HEK293 (cell line): ENCODE measurements around the gene DHX32.

Source experiments
- CTCF ChIA-PET: fragments of 350-600 bp; formaldehyde crosslinking; extraction: SDS; loops from one replicate; lab custom pipeline; 2021; ENCODE audit warnings: antibody characterized with exemption; lab: Yijun Ruan, JAX
- POLR2A ChIA-PET: fragments of 300-600 bp; formaldehyde crosslinking; extraction: SDS; loops from one replicate; lab custom pipeline; 2020; ENCODE audit warnings: antibody characterized with exemption, inconsistent platforms; lab: Yijun Ruan, JAX
- H3K27ac ChIP-seq: fragments of 200-500 bp; sonication (Bioruptor generic); 2 replicates; pipeline ENCODE4 v1.5.1; 2014; ENCODE audit warnings: low read depth, low read length, control low read depth, inconsistent platforms; ENCODE audit errors: extremely low read depth
- H3K36me3 ChIP-seq, 2 experiments: fragments of 200-500 bp in 1 of 2; sonication (Bioruptor generic) in 1 of 2; 1 replicate in 1 of 2; 2 replicates in 1 of 2; pipeline ENCODE4 v1.5.1; 2014 to 2017; ENCODE audit warnings: inconsistent platforms in 2 of 2, low read length in 2 of 2; ENCODE audit not compliant: control insufficient read depth in 2 of 2, insufficient read depth in 1 of 2
- H3K4me1 ChIP-seq: fragments of 200-500 bp; sonication (Bioruptor generic); 2 replicates; pipeline ENCODE4 v1.5.1; 2014; ENCODE audit warnings: mild to moderate bottlenecking, low read length, inconsistent platforms; ENCODE audit not compliant: control insufficient read depth, insufficient read depth
- H3K4me3 ChIP-seq: 2 replicates; pipeline ENCODE4 v1.5.1; 2011; ENCODE audit warnings: low read depth, mild to moderate bottlenecking, control low read depth, low read length, moderate library complexity
- H3K9me3 ChIP-seq: fragments of 200-500 bp; sonication (Bioruptor generic); 2 replicates; pipeline ENCODE4 v1.5.1; 2014; ENCODE audit warnings: low read depth, low read length, inconsistent platforms; ENCODE audit not compliant: control insufficient read depth, insufficient read depth
- GLI4 ChIP-seq: fragments of 450-650 bp; formaldehyde crosslinking; IDR thresholded peaks from 2 replicates; pipeline ENCODE4 v1.5.1; 2016; ENCODE audit warnings: missing biosample characterization, missing genetic modification characterization
- GLIS2 ChIP-seq: fragments of 450-650 bp; formaldehyde crosslinking; IDR thresholded peaks from 2 replicates; pipeline ENCODE4 v1.5.1; 2016; ENCODE audit warnings: missing biosample characterization, missing genetic modification characterization
- MZF1 ChIP-seq: fragments of 450-650 bp; formaldehyde crosslinking; IDR thresholded peaks from 2 replicates; pipeline ENCODE4 v1.5.1; 2017; ENCODE audit warnings: missing biosample characterization, missing genetic modification characterization, borderline replicate concordance
- OVOL3 ChIP-seq: fragments of 450-650 bp; formaldehyde crosslinking; IDR thresholded peaks from 2 replicates; pipeline ENCODE4 v1.5.1; 2016; ENCODE audit warnings: missing biosample characterization, missing genetic modification characterization
- RBAK ChIP-seq: fragments of 450-650 bp; formaldehyde crosslinking; IDR thresholded peaks from 2 replicates; pipeline ENCODE4 v1.5.1; 2016; ENCODE audit warnings: missing biosample characterization, missing genetic modification characterization
- SP2 ChIP-seq: fragments of 450-650 bp; formaldehyde crosslinking; IDR thresholded peaks from 2 replicates; pipeline ENCODE4 v1.5.1; 2016; ENCODE audit warnings: missing biosample characterization, missing genetic modification characterization
- ZFP69B ChIP-seq: fragments of 450-650 bp; formaldehyde crosslinking; IDR thresholded peaks from 2 replicates; pipeline ENCODE4 v1.5.1; 2016; ENCODE audit warnings: missing biosample characterization, missing genetic modification characterization
- ZNF155 ChIP-seq: fragments of 450-650 bp; formaldehyde crosslinking; IDR thresholded peaks from 2 replicates; pipeline ENCODE4 v1.5.1; 2016; ENCODE audit warnings: missing biosample characterization, missing genetic modification characterization
- ZNF175 ChIP-seq: fragments of 450-650 bp; formaldehyde crosslinking; IDR thresholded peaks from 2 replicates; pipeline ENCODE4 v1.5.1; 2016; ENCODE audit warnings: missing biosample characterization, missing genetic modification characterization
- ZNF23 ChIP-seq: fragments of 450-650 bp; formaldehyde crosslinking; IDR thresholded peaks from 2 replicates; pipeline ENCODE4 v1.5.1; 2016; ENCODE audit warnings: missing biosample characterization, missing genetic modification characterization, borderline replicate concordance
- ZNF311 ChIP-seq: fragments of 450-650 bp; formaldehyde crosslinking; IDR thresholded peaks from 2 replicates; pipeline ENCODE4 v1.5.1; 2017; ENCODE audit warnings: missing biosample characterization, missing genetic modification characterization, borderline replicate concordance
- ZNF423 ChIP-seq: fragments of 450-650 bp; formaldehyde crosslinking; IDR thresholded peaks from 2 replicates; pipeline ENCODE4 v1.5.1; 2016; ENCODE audit warnings: missing biosample characterization, missing genetic modification characterization
- ZNF433 ChIP-seq: fragments of 450-650 bp; formaldehyde crosslinking; IDR thresholded peaks from 2 replicates; pipeline ENCODE4 v1.5.1; 2016; ENCODE audit warnings: missing biosample characterization, missing genetic modification characterization, low read depth
- ZNF48 ChIP-seq: fragments of 450-650 bp; formaldehyde crosslinking; IDR thresholded peaks from 2 replicates; pipeline ENCODE4 v1.5.1; 2016; ENCODE audit warnings: missing biosample characterization, missing genetic modification characterization
- ZNF521 ChIP-seq: fragments of 450-650 bp; formaldehyde crosslinking; IDR thresholded peaks from 2 replicates; pipeline ENCODE4 v1.5.1; 2017; ENCODE audit warnings: missing biosample characterization, mild to moderate bottlenecking, missing genetic modification characterization
- ZNF530 ChIP-seq: fragments of 450-650 bp; formaldehyde crosslinking; IDR thresholded peaks from 2 replicates; pipeline ENCODE4 v1.5.1; 2016; ENCODE audit warnings: low read depth, missing biosample characterization, missing genetic modification characterization
- ZNF555 ChIP-seq: fragments of 450-650 bp; formaldehyde crosslinking; conservative IDR thresholded peaks from 2 replicates; pipeline ENCODE4 v1.5.1; 2017; ENCODE audit warnings: missing biosample characterization, mild to moderate bottlenecking, missing genetic modification characterization, inconsistent platforms
- ZNF747 ChIP-seq: fragments of 450-650 bp; formaldehyde crosslinking; IDR thresholded peaks from 2 replicates; pipeline ENCODE4 v1.5.1; 2016; ENCODE audit warnings: missing biosample characterization, missing genetic modification characterization
- ZSCAN30 ChIP-seq: fragments of 450-650 bp; IDR thresholded peaks from 2 replicates; pipeline ENCODE4 v1.5.1; 2018; ENCODE audit warnings: missing biosample characterization, mild to moderate bottlenecking, missing genetic modification characterization, moderate library complexity
- TF ChIP-seq, protein P1 (sequence below): fragments of 450-650 bp; formaldehyde crosslinking; IDR thresholded peaks from 2 replicates; pipeline ENCODE4 v1.5.1; 2017; ENCODE audit warnings: missing biosample characterization, missing genetic modification characterization
- TF ChIP-seq, protein P2 (sequence below): fragments of 450-650 bp; formaldehyde crosslinking; IDR thresholded peaks from 2 replicates; pipeline ENCODE4 v1.5.1; 2016; ENCODE audit warnings: missing biosample characterization, missing genetic modification characterization, borderline replicate concordance

DHX32 gene

DNA sequence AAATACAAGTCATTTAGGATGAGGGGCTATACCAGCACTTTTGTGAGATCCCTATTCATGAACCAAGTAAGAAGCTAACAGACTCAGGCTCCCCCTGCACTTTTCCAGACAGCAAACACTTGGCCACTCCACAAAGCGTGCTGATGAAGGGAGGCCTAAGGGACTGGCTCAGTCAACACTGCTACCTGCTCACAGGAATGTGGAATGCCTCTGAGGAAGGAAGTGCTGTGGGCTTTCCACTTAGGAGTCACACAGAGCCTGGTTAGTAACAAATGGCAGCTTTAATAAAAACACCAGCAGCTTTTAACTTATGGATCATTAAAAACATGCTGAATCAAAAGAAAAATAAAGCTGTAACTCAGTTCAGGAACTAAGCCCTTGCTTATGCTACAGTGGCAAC lies 73.0 kb downstream of the DHX32 start:
- H3K36me3 ChIP-seq: peaks cover 21 to 87% of the 10 kb centered on the region in 2 experiments; a peak in 2 of 3 replicates
- no peak overlapping the region for H3K27ac ChIP-seq
- POLR2A ChIA-PET: interaction anchor here (1.5 kb wide), 1 partner anchor 9 kb away, joined by 4 read pairs; no protein-coding TSS in a partner anchor
- no peaks in the 10 kb centered on the region for H3K9me3 ChIP-seq
- CTCF ChIA-PET: no interaction called here
- H3K4me1 ChIP-seq: no peaks in the 10 kb centered on the region
- no peak for TF ChIP-seq ZNF311 (tag by site-specific recombination)
- TF ChIP-seq ZNF747: no peak
- TF ChIP-seq, protein P1, sequence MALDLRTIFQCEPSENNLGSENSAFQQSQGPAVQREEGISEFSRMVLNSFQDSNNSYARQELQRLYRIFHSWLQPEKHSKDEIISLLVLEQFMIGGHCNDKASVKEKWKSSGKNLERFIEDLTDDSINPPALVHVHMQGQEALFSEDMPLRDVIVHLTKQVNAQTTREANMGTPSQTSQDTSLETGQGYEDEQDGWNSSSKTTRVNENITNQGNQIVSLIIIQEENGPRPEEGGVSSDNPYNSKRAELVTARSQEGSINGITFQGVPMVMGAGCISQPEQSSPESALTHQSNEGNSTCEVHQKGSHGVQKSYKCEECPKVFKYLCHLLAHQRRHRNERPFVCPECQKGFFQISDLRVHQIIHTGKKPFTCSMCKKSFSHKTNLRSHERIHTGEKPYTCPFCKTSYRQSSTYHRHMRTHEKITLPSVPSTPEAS (tag by site-specific recombination): no peak
- no peak overlapping the region for H3K4me3 ChIP-seq

DNA sequence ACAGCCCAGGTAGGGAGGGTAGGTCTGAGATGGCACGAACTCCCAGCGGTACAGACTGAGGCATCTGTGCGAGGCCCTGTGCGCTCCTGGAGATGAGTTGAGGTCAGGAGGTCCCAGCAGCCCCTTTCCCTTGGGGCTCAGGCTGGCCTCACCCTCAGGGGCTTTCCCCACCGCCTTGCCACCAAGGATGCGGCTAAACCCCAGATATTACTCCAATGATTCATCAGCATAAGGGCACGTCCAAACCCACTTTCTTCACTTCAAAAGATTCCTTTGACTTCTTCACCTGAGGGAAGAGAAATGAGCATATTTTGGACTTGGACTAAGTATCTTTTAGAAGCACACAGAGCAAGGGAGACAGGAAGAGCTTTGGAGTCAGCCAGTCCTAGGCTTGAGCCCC lies 78.4 kb downstream of the DHX32 start:
- TF ChIP-seq ZNF423 (tag by site-specific recombination) (no peak), ZFP69B (tag by site-specific recombination) (no peak), ZNF530 (no peak), ZNF521 (tag by site-specific recombination) (no peak), MZF1 (tag by site-specific recombination) (no peak), GLIS2 (tag by site-specific recombination) (no peak), ZNF155 (no peak), RBAK (no peak), ZNF23 (tag by site-specific recombination) (no peak), ZNF433 (tag by site-specific recombination) (no peak), SP2 (tag by site-specific recombination) (no peak), OVOL3 (tag by site-specific recombination) (no peak), ZNF48 (tag by site-specific recombination) (no peak), ZSCAN30 (tag by site-specific recombination) (no peak), ZNF555 (tag by site-specific recombination) (no peak), GLI4 (no peak), ZNF175 (tag by site-specific recombination) (no peak)
- TF ChIP-seq, protein P2, sequence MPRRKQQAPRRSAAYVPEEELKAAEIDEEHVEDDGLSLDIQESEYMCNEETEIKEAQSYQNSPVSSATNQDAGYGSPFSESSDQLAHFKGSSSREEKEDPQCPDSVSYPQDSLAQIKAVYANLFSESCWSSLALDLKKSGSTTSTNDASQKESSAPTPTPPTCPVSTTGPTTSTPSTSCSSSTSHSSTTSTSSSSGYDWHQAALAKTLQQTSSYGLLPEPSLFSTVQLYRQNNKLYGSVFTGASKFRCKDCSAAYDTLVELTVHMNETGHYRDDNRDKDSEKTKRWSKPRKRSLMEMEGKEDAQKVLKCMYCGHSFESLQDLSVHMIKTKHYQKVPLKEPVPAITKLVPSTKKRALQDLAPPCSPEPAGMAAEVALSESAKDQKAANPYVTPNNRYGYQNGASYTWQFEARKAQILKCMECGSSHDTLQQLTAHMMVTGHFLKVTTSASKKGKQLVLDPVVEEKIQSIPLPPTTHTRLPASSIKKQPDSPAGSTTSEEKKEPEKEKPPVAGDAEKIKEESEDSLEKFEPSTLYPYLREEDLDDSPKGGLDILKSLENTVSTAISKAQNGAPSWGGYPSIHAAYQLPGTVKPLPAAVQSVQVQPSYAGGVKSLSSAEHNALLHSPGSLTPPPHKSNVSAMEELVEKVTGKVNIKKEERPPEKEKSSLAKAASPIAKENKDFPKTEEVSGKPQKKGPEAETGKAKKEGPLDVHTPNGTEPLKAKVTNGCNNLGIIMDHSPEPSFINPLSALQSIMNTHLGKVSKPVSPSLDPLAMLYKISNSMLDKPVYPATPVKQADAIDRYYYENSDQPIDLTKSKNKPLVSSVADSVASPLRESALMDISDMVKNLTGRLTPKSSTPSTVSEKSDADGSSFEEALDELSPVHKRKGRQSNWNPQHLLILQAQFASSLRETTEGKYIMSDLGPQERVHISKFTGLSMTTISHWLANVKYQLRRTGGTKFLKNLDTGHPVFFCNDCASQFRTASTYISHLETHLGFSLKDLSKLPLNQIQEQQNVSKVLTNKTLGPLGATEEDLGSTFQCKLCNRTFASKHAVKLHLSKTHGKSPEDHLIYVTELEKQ: no peak
- CTCF ChIA-PET: no interaction called here
- Histone ChIP-seq H3K4me3 (no peak overlapping the region), H3K4me1 (no peaks in the 10 kb centered on the region), H3K9me3 (no peaks in the 10 kb centered on the region), H3K36me3 (peaks cover 4 to 84% of the 10 kb centered on the region in 2 experiments; a peak in 1 of 3 replicates), H3K27ac (no peak overlapping the region)
- POLR2A ChIA-PET: no interaction called here
